GM12864 (cell line): ENCODE measurements around the gene DNAJC5G.
A peak's percentile ranks its signal among the peaks of the same experiment; 100 is the strongest.
"Not testable (repeated sequence)": the region's sequence is repeated elsewhere in the genome, so short reads cannot be mapped to it uniquely, and the experiment has no call there.

Experiments used
- DNase-seq: peaks from one replicate; pipeline ENCODE4 v3.0.0-alpha.2; 2011; ENCODE audit warnings: low read depth
- H3K4me3 ChIP-seq: 2 replicates; pipeline ENCODE4 v1.5.1; 2011; ENCODE audit warnings: mild to moderate bottlenecking, low read depth, low read length, control low read depth
- CTCF ChIP-seq: IDR thresholded peaks from 2 replicates; pipeline ENCODE4 v1.5.1; 2011; ENCODE audit warnings: low read depth, mild to moderate bottlenecking, moderate library complexity, low read length, control low read depth, inconsistent platforms; ENCODE audit errors: missing control alignments

DNAJC5G gene

GRCh38 chr2:27315122-27315521 lies 39.9 kb downstream of the DNAJC5G start:
- no peak overlapping the region for H3K4me3 ChIP-seq
- DNase-seq = no peak
- TF ChIP-seq CTCF = no peak

- no peak for DNase-seq
- no peak for TF ChIP-seq CTCF
- H3K4me3 ChIP-seq = no peak overlapping the region
Measured at GRCh38 chr2:27316655-27317412, 41.6 kb downstream of the DNAJC5G start.

- not testable (repeated sequence) for DNase-seq, H3K4me3 ChIP-seq
Measured at GRCh38 chr2:27319839-27320238, 44.6 kb downstream of the DNAJC5G start.

DNA sequence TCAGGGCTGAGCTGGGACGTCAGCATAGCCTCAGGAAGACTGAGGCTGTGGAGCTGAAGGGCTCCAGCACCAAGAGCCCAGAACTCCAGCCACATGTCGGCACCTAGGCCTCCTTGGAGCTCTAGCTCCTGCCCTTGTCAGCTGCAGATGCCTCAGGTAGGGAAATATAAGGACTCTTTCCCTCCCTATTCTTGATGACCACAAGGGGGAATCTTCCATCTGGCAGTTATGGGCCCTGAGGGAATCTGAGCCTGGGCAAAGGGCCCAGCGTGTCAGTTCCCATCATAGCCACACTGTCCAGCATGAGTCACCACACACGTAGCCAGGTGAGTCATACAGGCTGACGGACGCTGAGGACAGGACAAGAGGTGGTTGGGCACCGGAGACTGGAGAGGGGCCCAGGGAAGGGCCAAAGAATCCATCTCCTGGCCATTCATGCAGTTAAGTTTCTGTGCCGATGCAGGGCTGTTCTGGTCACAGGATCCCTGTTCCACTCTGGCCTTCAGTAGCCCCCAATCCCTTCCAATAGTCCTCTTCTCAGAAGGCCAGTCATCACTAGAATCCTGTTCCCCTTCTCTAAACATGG lies 45.8 kb downstream of the DNAJC5G start:
- TF ChIP-seq CTCF = peak; percentile 11
- no peak overlapping the region for H3K4me3 ChIP-seq
- DNase-seq = no peak

DNA sequence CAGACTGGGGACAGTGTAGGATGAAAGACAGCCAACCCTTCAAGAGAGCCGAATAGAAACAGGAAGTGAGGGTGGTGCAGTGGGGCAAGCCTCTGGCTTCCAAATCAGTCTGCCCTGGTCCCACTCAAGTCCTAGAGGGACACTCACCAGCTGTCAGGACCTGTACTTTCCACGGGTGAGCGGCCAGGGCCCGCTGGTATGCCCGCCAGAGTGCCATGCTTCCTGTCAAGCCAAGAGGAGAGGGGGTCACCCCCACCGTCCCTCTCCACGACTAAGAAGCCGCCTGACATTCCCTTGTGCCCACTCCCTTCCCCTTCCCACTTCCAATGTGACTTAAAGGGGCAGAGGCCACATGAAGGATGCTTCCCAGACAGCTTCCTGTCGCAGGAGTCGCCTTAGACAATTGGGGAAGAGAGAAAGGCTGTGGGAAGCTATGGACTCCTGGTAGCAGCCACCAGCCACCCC lies 47.1 kb downstream of the DNAJC5G start:
- DNase-seq = no peak
- no peak for TF ChIP-seq CTCF
- peak overlapping the region; percentile 93 for H3K4me3 ChIP-seq

GRCh38 chr2:27322766-27323595 lies 47.7 kb downstream of the DNAJC5G start, which contains the start of gene MPV17:
TSS of gene MPV17 (minus strand) at chr2:27323097. CDS start at chr2:27322517, 580 bp downstream.
- peak within 1 kb of the TSS; percentile 93 for H3K4me3 ChIP-seq
- TF ChIP-seq CTCF = no peak
- DNase-seq = peak; percentile 79

DNA sequence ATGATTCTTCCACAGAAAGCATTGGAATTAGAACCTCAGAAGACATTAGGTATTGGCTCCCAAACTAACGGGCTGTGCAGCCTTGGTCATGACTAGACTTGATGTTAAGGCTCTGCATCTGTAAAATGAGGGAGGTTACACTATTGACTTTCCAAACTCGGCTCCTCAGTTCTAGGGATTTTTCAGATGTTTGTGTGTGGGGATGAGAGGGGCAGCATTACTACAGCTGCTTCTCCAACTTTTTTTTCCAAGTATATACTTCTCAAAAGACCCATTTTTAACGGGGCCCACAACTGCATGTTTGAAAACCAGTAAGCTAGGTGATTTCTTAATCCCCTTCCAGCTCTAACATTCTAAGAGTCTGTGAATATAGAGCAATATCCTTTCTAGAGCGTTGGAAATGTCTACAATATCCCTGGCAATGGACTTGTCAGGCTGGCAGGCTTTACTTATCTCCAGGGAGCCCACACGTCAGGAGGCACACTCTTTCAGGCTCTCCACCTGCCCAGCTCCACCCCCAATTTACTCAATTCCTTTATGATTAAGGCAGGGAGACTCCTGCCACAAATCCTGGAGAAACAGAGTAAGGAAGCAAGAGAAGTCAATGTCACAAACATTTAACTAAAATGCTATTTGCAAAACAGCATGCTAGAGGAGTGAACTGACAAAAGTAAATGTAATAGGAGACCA lies 48.5 kb downstream of the DNAJC5G start:
- peak overlapping the region; percentile 93 for H3K4me3 ChIP-seq
- TF ChIP-seq CTCF = no peak
- DNase-seq = no peak
